WTC11 (cell line): ENCODE results near the gene SDF4. TPM values are rescaled to one million over a fixed set of nuclear protein-coding genes. Genes with fewer than 3 reads are reported as not detected.

Experiments
- ATAC-seq: fragments of 200-7000 bp; cut with Tn5 transposase; 2 replicates; pipeline ENCODE4 v1.10.0; 2021; ENCODE audit warnings: mild to moderate bottlenecking, moderate library complexity
- CTCF ChIA-PET: fragments of 300-600 bp; sonication (Branson Sonifier 250); formaldehyde crosslinking; loops from one replicate; lab custom pipeline; 2021; ENCODE audit warnings: antibody characterized with exemption; lab: Charles Lee
- POLR2A ChIA-PET: fragments of 350-600 bp; sonication (Branson Sonifier 250); formaldehyde crosslinking; loops from one replicate; lab custom pipeline; 2021; ENCODE audit warnings: antibody characterized with exemption; lab: Charles Lee
- DNase-seq: peaks from one replicate; pipeline ENCODE4 v3.0.0; 2021; ENCODE audit warnings: low spot score
- H3K27ac Mint-ChIP-seq: 2 replicates; pipeline ENCODE4 v1.8.0; 2021; ENCODE audit warnings: mixed read lengths
- H3K27me3 Mint-ChIP-seq: 2 replicates; pipeline ENCODE4 v1.8.0; 2021; ENCODE audit warnings: low read depth, mild to moderate bottlenecking, moderate library complexity, mixed read lengths
- H3K36me3 Mint-ChIP-seq: 2 replicates; pipeline ENCODE4 v1.8.0; 2021; ENCODE audit warnings: mixed read lengths
- H3K4me1 Mint-ChIP-seq: 2 replicates; pipeline ENCODE4 v1.8.0; 2022; ENCODE audit warnings: mixed read lengths
- H3K4me3 Mint-ChIP-seq: 2 replicates; pipeline ENCODE4 v1.8.0; 2021; ENCODE audit warnings: mild to moderate bottlenecking, moderate library complexity, mixed read lengths
- H3K9me3 Mint-ChIP-seq: 2 replicates; pipeline ENCODE4 v1.8.0; 2021; ENCODE audit warnings: mixed read lengths
- FOXJ3 ChIP-seq: sonication (generic); formaldehyde crosslinking; IDR thresholded peaks from 2 replicates; pipeline ENCODE4 v1.9.0; 2021; ENCODE audit warnings: missing genetic modification reagents, mild to moderate bottlenecking, borderline replicate concordance
- FOXK1 ChIP-seq: sonication (generic); formaldehyde crosslinking; IDR thresholded peaks from 2 replicates; pipeline ENCODE4 v1.8.0; 2022; ENCODE audit warnings: mild to moderate bottlenecking, moderate library complexity, missing genetic modification reagents
- FOXP1 ChIP-seq: sonication (generic); formaldehyde crosslinking; IDR thresholded peaks from 2 replicates; pipeline ENCODE4 v1.8.0; 2022; ENCODE audit warnings: missing genetic modification reagents, mild to moderate bottlenecking, moderate library complexity, borderline replicate concordance
- GTF2I ChIP-seq: fragments of 250-450 bp; sonication (Bioruptor Pico); conservative IDR thresholded peaks from 2 replicates; pipeline ENCODE4 v1.4.0; 2021; ENCODE audit warnings: mild to moderate bottlenecking
- KAT7 ChIP-seq: sonication (generic); formaldehyde crosslinking; IDR thresholded peaks from 2 replicates; pipeline ENCODE4 v1.8.1; 2023; ENCODE audit warnings: missing genetic modification reagents, mild to moderate bottlenecking, borderline replicate concordance
- MYBL2 ChIP-seq: sonication (generic); formaldehyde crosslinking; IDR thresholded peaks from 2 replicates; pipeline ENCODE4 v1.8.1; 2023; ENCODE audit warnings: mild to moderate bottlenecking, moderate library complexity, missing genetic modification reagents
- TEAD1 ChIP-seq: sonication (generic); formaldehyde crosslinking; IDR thresholded peaks from 2 replicates; pipeline ENCODE4 v1.8.0; 2022; ENCODE audit warnings: mild to moderate bottlenecking, missing genetic modification reagents
- ZNF121 ChIP-seq: sonication (generic); formaldehyde crosslinking; IDR thresholded peaks from 2 replicates; pipeline ENCODE4 v1.8.0; 2023; ENCODE audit warnings: missing genetic modification reagents
- ZNF138 ChIP-seq: sonication (generic); formaldehyde crosslinking; conservative IDR thresholded peaks from 2 replicates; pipeline ENCODE4 v1.8.1; 2022; ENCODE audit warnings: mild to moderate bottlenecking, moderate library complexity, missing genetic modification reagents
- ZNF396 ChIP-seq: fragments of 250-450 bp; sonication (Bioruptor Pico); IDR thresholded peaks from 2 replicates; pipeline ENCODE4 v1.8.0; 2021; ENCODE audit warnings: mild to moderate bottlenecking, moderate library complexity, borderline replicate concordance
- total RNA-seq: library from RNA; stranded (reverse); gene quantifications from 3 replicates; pipeline ENCODE4 v1.2.3, GENCODE V29; 2021
- TF ChIP-seq, protein P1 (sequence below): sonication (generic); formaldehyde crosslinking; IDR thresholded peaks from 2 replicates; pipeline ENCODE4 v1.8.1; 2023; ENCODE audit warnings: mild to moderate bottlenecking, missing genetic modification reagents, moderate library complexity
- TF ChIP-seq, protein P2 (sequence below): sonication (generic); formaldehyde crosslinking; IDR thresholded peaks from 2 replicates; pipeline ENCODE4 v1.8.0; 2022; ENCODE audit warnings: mild to moderate bottlenecking, missing genetic modification reagents
- TF ChIP-seq, protein P3 (sequence below): fragments of 250-450 bp; sonication (Bioruptor Pico); IDR thresholded peaks from 2 replicates; pipeline ENCODE4 v1.9.0; 2021; ENCODE audit warnings: mild to moderate bottlenecking
- TF ChIP-seq, protein P4 (sequence below): sonication (generic); formaldehyde crosslinking; IDR thresholded peaks from 2 replicates; pipeline ENCODE4 v1.8.1; 2023; ENCODE audit warnings: mild to moderate bottlenecking, missing genetic modification reagents
- TF ChIP-seq, protein P5 (sequence below): sonication (generic); formaldehyde crosslinking; conservative IDR thresholded peaks from 2 replicates; pipeline ENCODE4 v1.8.1; 2022; ENCODE audit warnings: mild to moderate bottlenecking, missing genetic modification reagents
- TF ChIP-seq, protein P6 (sequence below): sonication (generic); formaldehyde crosslinking; IDR thresholded peaks from 2 replicates; pipeline ENCODE4 v1.8.0; 2022; ENCODE audit warnings: mild to moderate bottlenecking, missing genetic modification reagents
- TF ChIP-seq, protein P7 (sequence below): fragments of 250-450 bp; sonication (Bioruptor Pico); IDR thresholded peaks from 2 replicates; pipeline ENCODE4 v1.9.0; 2021; ENCODE audit warnings: mild to moderate bottlenecking, borderline replicate concordance
- TF ChIP-seq, protein P8 (sequence below): fragments of 250-450 bp; sonication (Bioruptor Pico); conservative IDR thresholded peaks from 2 replicates; pipeline ENCODE4 v1.9.0; 2021; ENCODE audit warnings: mild to moderate bottlenecking
- TF ChIP-seq, protein P9 (sequence below): sonication (generic); formaldehyde crosslinking; IDR thresholded peaks from 2 replicates; pipeline ENCODE4 v1.8.1; 2022; ENCODE audit warnings: mild to moderate bottlenecking, moderate library complexity, missing genetic modification reagents

The SDF4 gene
- total RNA-seq, 1 experiment from 2014 or later: 101 TPM

DNA sequence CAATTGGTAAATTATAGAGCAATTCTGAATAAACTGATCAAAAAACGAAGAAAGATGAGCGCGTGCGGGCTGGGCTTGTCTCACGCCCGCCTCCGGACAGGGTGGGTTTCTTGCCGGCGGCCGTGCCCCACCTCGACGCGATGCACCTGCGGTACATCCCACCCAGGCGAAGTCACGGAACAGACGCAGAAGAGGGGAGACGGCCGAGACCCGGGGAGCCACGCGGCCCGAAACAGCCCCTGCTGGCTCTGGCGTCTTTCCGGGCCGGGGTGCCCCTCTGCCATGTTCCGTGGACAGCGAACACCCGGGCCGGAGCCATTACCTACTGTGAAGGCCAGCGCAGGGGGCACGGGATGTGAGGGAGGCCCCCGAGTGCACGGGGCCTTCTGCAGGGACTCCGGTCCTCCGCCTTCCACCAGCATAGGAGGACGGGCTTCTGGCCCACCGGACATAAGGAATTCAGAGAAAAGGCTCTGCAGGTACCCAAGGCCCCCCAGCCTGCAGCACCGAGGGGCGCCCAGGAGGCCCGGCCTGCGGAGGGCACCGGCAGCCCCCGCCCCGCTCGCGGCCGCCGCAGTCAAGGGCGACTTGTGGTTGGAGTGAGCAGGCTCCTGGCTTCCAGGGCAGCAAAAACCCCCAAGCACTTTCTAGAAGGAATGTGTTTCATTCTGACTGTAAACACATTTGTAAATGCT is 22.3 kb upstream of the SDF4 start:
- H3K36me3 Mint-ChIP-seq: peaks cover 42% of the 10 kb centered on the region
- H3K27me3 Mint-ChIP-seq: no peaks in the 10 kb centered on the region
- POLR2A ChIA-PET: no interaction called here
- DNase-seq (no peak), ATAC-seq (no peak)
- H3K4me3 Mint-ChIP-seq: no peak overlapping the region
- no peak overlapping the region for H3K27ac Mint-ChIP-seq
- H3K9me3 Mint-ChIP-seq: no peaks in the 10 kb centered on the region
- CTCF ChIA-PET: no interaction called here
- peaks cover 12% of the 10 kb centered on the region for H3K4me1 Mint-ChIP-seq
- TF ChIP-seq, protein P1, sequence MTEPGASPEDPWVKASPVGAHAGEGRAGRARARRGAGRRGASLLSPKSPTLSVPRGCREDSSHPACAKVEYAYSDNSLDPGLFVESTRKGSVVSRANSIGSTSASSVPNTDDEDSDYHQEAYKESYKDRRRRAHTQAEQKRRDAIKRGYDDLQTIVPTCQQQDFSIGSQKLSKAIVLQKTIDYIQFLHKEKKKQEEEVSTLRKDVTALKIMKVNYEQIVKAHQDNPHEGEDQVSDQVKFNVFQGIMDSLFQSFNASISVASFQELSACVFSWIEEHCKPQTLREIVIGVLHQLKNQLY (CRISPR knock-in tag): no peak
- TF ChIP-seq, protein P2, sequence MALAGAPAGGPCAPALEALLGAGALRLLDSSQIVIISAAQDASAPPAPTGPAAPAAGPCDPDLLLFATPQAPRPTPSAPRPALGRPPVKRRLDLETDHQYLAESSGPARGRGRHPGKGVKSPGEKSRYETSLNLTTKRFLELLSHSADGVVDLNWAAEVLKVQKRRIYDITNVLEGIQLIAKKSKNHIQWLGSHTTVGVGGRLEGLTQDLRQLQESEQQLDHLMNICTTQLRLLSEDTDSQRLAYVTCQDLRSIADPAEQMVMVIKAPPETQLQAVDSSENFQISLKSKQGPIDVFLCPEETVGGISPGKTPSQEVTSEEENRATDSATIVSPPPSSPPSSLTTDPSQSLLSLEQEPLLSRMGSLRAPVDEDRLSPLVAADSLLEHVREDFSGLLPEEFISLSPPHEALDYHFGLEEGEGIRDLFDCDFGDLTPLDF: no peak
- TF ChIP-seq, protein P3, sequence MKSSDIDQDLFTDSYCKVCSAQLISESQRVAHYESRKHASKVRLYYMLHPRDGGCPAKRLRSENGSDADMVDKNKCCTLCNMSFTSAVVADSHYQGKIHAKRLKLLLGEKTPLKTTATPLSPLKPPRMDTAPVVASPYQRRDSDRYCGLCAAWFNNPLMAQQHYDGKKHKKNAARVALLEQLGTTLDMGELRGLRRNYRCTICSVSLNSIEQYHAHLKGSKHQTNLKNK (CRISPR knock-in tag): no peak
- TF ChIP-seq FOXP1 (no peak), TEAD1 (CRISPR knock-in tag) (no peak), KAT7 (CRISPR knock-in tag) (no peak), FOXK1 (CRISPR knock-in tag) (no peak), ZNF396 (CRISPR knock-in tag) (no peak), FOXJ3 (no peak)
- TF ChIP-seq, protein P4, sequence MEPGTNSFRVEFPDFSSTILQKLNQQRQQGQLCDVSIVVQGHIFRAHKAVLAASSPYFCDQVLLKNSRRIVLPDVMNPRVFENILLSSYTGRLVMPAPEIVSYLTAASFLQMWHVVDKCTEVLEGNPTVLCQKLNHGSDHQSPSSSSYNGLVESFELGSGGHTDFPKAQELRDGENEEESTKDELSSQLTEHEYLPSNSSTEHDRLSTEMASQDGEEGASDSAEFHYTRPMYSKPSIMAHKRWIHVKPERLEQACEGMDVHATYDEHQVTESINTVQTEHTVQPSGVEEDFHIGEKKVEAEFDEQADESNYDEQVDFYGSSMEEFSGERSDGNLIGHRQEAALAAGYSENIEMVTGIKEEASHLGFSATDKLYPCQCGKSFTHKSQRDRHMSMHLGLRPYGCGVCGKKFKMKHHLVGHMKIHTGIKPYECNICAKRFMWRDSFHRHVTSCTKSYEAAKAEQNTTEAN (CRISPR knock-in tag): no peak
- TF ChIP-seq, protein P5, sequence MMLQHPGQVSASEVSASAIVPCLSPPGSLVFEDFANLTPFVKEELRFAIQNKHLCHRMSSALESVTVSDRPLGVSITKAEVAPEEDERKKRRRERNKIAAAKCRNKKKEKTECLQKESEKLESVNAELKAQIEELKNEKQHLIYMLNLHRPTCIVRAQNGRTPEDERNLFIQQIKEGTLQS: no peak
- TF ChIP-seq, protein P6, sequence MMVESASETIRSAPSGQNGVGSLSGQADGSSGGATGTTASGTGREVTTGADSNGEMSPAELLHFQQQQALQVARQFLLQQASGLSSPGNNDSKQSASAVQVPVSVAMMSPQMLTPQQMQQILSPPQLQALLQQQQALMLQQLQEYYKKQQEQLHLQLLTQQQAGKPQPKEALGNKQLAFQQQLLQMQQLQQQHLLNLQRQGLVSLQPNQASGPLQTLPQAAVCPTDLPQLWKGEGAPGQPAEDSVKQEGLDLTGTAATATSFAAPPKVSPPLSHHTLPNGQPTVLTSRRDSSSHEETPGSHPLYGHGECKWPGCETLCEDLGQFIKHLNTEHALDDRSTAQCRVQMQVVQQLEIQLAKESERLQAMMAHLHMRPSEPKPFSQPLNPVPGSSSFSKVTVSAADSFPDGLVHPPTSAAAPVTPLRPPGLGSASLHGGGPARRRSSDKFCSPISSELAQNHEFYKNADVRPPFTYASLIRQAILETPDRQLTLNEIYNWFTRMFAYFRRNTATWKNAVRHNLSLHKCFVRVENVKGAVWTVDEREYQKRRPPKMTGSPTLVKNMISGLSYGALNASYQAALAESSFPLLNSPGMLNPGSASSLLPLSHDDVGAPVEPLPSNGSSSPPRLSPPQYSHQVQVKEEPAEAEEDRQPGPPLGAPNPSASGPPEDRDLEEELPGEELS (CRISPR knock-in tag): no peak

DNA sequence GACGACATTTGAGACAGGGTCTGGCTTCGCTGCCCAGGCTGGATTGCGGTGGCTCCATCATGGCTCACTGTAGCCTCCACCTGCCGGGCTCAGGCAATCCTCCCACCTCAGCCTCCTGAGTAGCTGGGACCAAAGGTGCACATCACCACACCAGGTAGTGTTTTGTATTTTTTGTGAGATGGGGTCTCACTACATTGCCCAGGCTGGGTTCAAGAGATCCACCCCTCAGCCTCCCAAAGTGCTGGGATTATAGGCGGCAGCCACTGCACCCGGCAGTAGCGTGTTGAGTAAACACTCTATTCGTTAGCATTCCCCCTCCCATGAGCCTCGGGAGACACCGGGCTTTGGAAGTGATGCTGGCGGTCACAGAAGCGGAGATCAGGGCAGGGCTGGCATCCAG is 21.5 kb upstream of the SDF4 start:
- no peaks in the 10 kb centered on the region for H3K27me3 Mint-ChIP-seq
- H3K9me3 Mint-ChIP-seq: no peaks in the 10 kb centered on the region
- H3K36me3 Mint-ChIP-seq: peaks cover 41% of the 10 kb centered on the region
- no peak overlapping the region for H3K4me3 Mint-ChIP-seq
- CTCF ChIA-PET: no interaction called here
- POLR2A ChIA-PET: no interaction called here
- ATAC-seq (no peak), DNase-seq (no peak)
- H3K4me1 Mint-ChIP-seq: peaks cover 7% of the 10 kb centered on the region
- TF ChIP-seq ZNF138 (CRISPR knock-in tag): no peak
- TF ChIP-seq, protein P7, sequence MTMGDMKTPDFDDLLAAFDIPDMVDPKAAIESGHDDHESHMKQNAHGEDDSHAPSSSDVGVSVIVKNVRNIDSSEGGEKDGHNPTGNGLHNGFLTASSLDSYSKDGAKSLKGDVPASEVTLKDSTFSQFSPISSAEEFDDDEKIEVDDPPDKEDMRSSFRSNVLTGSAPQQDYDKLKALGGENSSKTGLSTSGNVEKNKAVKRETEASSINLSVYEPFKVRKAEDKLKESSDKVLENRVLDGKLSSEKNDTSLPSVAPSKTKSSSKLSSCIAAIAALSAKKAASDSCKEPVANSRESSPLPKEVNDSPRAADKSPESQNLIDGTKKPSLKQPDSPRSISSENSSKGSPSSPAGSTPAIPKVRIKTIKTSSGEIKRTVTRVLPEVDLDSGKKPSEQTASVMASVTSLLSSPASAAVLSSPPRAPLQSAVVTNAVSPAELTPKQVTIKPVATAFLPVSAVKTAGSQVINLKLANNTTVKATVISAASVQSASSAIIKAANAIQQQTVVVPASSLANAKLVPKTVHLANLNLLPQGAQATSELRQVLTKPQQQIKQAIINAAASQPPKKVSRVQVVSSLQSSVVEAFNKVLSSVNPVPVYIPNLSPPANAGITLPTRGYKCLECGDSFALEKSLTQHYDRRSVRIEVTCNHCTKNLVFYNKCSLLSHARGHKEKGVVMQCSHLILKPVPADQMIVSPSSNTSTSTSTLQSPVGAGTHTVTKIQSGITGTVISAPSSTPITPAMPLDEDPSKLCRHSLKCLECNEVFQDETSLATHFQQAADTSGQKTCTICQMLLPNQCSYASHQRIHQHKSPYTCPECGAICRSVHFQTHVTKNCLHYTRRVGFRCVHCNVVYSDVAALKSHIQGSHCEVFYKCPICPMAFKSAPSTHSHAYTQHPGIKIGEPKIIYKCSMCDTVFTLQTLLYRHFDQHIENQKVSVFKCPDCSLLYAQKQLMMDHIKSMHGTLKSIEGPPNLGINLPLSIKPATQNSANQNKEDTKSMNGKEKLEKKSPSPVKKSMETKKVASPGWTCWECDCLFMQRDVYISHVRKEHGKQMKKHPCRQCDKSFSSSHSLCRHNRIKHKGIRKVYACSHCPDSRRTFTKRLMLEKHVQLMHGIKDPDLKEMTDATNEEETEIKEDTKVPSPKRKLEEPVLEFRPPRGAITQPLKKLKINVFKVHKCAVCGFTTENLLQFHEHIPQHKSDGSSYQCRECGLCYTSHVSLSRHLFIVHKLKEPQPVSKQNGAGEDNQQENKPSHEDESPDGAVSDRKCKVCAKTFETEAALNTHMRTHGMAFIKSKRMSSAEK (CRISPR knock-in tag): no peak
- TF ChIP-seq, protein P8, sequence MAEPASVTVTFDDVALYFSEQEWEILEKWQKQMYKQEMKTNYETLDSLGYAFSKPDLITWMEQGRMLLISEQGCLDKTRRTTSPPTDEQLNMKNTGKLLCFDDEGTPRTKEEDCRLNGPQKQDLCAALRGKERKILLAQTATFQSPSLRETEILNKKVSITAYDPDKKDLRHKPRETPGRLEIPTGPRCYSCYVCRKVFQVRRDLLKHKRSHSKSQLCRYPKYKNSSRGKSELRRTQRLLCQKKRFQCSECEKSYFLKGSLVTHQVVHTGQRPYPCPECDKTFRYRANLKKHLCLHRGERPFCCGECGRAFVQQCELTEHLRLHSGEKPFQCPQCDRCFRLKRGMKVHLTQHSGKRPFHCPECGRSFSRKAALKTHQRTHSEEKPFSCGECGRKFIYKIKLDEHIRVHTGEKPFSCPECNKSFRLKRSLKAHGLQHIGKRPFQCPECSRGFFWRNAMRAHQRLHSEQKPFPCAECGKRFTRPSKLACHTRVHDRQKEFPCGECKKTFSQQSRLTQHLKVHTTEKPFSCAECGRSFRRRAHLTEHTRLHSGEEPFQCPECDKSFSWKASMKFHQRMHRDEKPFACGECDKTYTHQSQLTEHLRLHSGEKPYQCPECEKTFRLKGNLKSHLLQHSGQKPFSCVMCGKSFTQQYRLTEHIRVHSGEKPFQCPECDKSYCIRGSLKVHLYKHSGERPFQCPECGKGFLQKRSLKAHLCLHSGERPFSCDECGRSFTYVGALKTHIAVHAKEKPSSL (CRISPR knock-in tag): no peak
- TF ChIP-seq ZNF121: peak; percentile 97
- 0 out of 2 replicates have a peak, but pooled peaks have one; percentile 40 for TF ChIP-seq GTF2I (CRISPR knock-in tag)
- TF ChIP-seq MYBL2 (CRISPR knock-in tag): no peak
- TF ChIP-seq, protein P9, sequence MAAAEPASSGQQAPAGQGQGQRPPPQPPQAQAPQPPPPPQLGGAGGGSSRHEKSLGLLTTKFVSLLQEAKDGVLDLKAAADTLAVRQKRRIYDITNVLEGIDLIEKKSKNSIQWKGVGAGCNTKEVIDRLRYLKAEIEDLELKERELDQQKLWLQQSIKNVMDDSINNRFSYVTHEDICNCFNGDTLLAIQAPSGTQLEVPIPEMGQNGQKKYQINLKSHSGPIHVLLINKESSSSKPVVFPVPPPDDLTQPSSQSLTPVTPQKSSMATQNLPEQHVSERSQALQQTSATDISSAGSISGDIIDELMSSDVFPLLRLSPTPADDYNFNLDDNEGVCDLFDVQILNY: no peak
- no peak overlapping the region for H3K27ac Mint-ChIP-seq
